GM23338 (cell line): Measurements from ENCODE around the gene RTN4IP1. TPM values are rescaled to one million over a fixed set of nuclear protein-coding genes. Genes with fewer than 3 reads are reported as not detected.
"Not testable (repeated sequence)": the region's sequence is repeated elsewhere in the genome, so short reads cannot be mapped to it uniquely, and the experiment has no call there.

Source experiments
- ATAC-seq: fragments of 200-7000 bp; cut with Tn5 transposase; 3 replicates; pipeline ENCODE4 v1.9.1; 2020
- DNase-seq: peaks from one replicate; pipeline ENCODE4 v3.0.0-alpha.2; 2015; ENCODE audit warnings: low spot score
- H2AFZ ChIP-seq: fragments of 200-600 bp; sonication (generic); 2 replicates; pipeline ENCODE4 v1.8.0; 2016; ENCODE audit warnings: antibody characterized with exemption, mild to moderate bottlenecking, moderate library complexity
- H3F3A ChIP-seq: fragments of 200-600 bp; sonication (generic); replicated peaks from 2 replicates; pipeline ENCODE4 v1.8.0; 2017; ENCODE audit warnings: antibody characterized with exemption, mixed run types, low read depth
- H3K27ac ChIP-seq: fragments of 200-600 bp; sonication (generic); 2 replicates; pipeline ENCODE4 v1.6.1; 2016; ENCODE audit warnings: low read depth
- H3K27me3 ChIP-seq: fragments of 200-600 bp; sonication (generic); 2 replicates; pipeline ENCODE4 v1.8.0; 2016; ENCODE audit warnings: mild to moderate bottlenecking, mixed run types, moderate library complexity; ENCODE audit not compliant: insufficient read depth
- H3K36me3 ChIP-seq: fragments of 200-600 bp; sonication (generic); 2 replicates; pipeline ENCODE4 v1.8.0; 2016; ENCODE audit warnings: mild to moderate bottlenecking; ENCODE audit not compliant: insufficient read depth
- H3K4me1 ChIP-seq: fragments of 200-600 bp; sonication (generic); 2 replicates; pipeline ENCODE4 v1.8.0; 2016; ENCODE audit warnings: mild to moderate bottlenecking, moderate library complexity; ENCODE audit not compliant: insufficient read depth
- H3K4me2 ChIP-seq: fragments of 200-600 bp; sonication (generic); 2 replicates; pipeline ENCODE4 v1.7.1; 2017; ENCODE audit warnings: mixed run types
- H3K4me3 ChIP-seq: fragments of 200-600 bp; sonication (generic); 2 replicates; pipeline ENCODE4 v1.6.1; 2016; ENCODE audit warnings: mixed run types
- H3K79me2 ChIP-seq: fragments of 200-600 bp; sonication (generic); replicated peaks from 2 replicates; pipeline ENCODE4 v1.8.0; 2017; ENCODE audit warnings: mild to moderate bottlenecking; ENCODE audit not compliant: insufficient read depth
- H3K9me2 ChIP-seq: fragments of 200-600 bp; sonication (generic); 2 replicates; pipeline ENCODE4 v1.8.0; 2017; ENCODE audit not compliant: insufficient read depth
- H4K20me1 ChIP-seq: fragments of 200-600 bp; sonication (generic); replicated peaks from 2 replicates; pipeline ENCODE4 v1.8.0; 2017; ENCODE audit warnings: mild to moderate bottlenecking; ENCODE audit not compliant: insufficient read depth
- H3K27ac Mint-ChIP-seq: 2 replicates; pipeline ENCODE4 v1.8.0; 2020; ENCODE audit warnings: inconsistent platforms, mild to moderate bottlenecking, moderate library complexity, mixed read lengths
- H3K27me3 Mint-ChIP-seq: 3 replicates; pipeline ENCODE4 v1.8.0; 2022; ENCODE audit warnings: low read depth, mild to moderate bottlenecking, moderate library complexity, mixed read lengths, inconsistent platforms; ENCODE audit not compliant: insufficient read depth, poor library complexity
- H3K36me3 Mint-ChIP-seq: 3 replicates; pipeline ENCODE4 v1.8.0; 2021; ENCODE audit warnings: low read depth, mild to moderate bottlenecking, inconsistent platforms, moderate library complexity, mixed read lengths
- H3K4me1 Mint-ChIP-seq: 3 replicates; pipeline ENCODE4 v1.8.0; 2020; ENCODE audit warnings: mild to moderate bottlenecking, inconsistent platforms, mixed read lengths
- H3K4me3 Mint-ChIP-seq: 3 replicates; pipeline ENCODE4 v1.8.0; 2021; ENCODE audit warnings: moderate library complexity, mild to moderate bottlenecking, inconsistent platforms, mixed read lengths
- H3K9me3 Mint-ChIP-seq: 3 replicates; pipeline ENCODE4 v1.8.0; 2020; ENCODE audit warnings: moderate library complexity, mild to moderate bottlenecking, inconsistent platforms, mixed read lengths
- CREB1 ChIP-seq: fragments of 250-450 bp; sonication (Bioruptor Pico); IDR thresholded peaks from 2 replicates; pipeline ENCODE4 v1.5.0; 2020; ENCODE audit warnings: low read depth, mild to moderate bottlenecking, moderate library complexity
- ETS1 ChIP-seq: IDR thresholded peaks from 2 replicates; pipeline ENCODE4 v1.6.1; 2016; ENCODE audit warnings: antibody characterized with exemption
- EZH2 ChIP-seq: fragments of 200-600 bp; sonication (generic); IDR thresholded peaks from one replicate; pipeline ENCODE4 v1.8.0; 2017; ENCODE audit warnings: antibody characterized with exemption, mild to moderate bottlenecking, low read depth; ENCODE audit not compliant: unreplicated experiment
- JUNB ChIP-seq: IDR thresholded peaks from one replicate; pipeline ENCODE4 v1.6.1; 2016; ENCODE audit warnings: antibody characterized with exemption; ENCODE audit not compliant: unreplicated experiment
- ZNF114 ChIP-seq: fragments of 250-450 bp; sonication (Bioruptor Pico); IDR thresholded peaks from 2 replicates; pipeline ENCODE4 v1.5.0; 2020; ENCODE audit warnings: mild to moderate bottlenecking, moderate library complexity
- ZNF462 ChIP-seq: fragments of 250-450 bp; sonication (Bioruptor Pico); IDR thresholded peaks from 2 replicates; pipeline ENCODE4 v1.5.0; 2020; ENCODE audit warnings: mild to moderate bottlenecking, moderate library complexity
- polyA plus RNA-seq: library from polyadenylated mRNA; unstranded; fragments of >200 nt; fragmentation: Nextera tagmentation; extraction: Ambion mirVana; gene quantifications from 2 replicates; pipeline ENCODE4 v1.2.1, GENCODE V29; 2016
- total RNA-seq: library from RNA; depleted of rRNA; stranded (reverse); fragments of >200 nt; shearing (Covaris generic); gene quantifications from 2 replicates; pipeline ENCODE4 v1.2.3, GENCODE V29; 2014

Gene RTN4IP1
- total and polyA plus RNA-seq, 2 experiments from 2014 or later = 14.5 to 17.5 TPM

GRCh38 chr6:106560996-106561685, 68.2 kb downstream of the RTN4IP1 start (continued):
- TF ChIP-seq ETS1 = no peak
- TF ChIP-seq CREB1 (CRISPR knock-in tag) = no peak
- TF ChIP-seq EZH2 = no peak
- TF ChIP-seq ZNF114 (CRISPR knock-in tag) = no peak
- TF ChIP-seq JUNB = no peak
- TF ChIP-seq ZNF462 (CRISPR knock-in tag) = no peak

- not testable (repeated sequence) for H3K4me1 ChIP-seq, H4K20me1 ChIP-seq, H3K27me3 Mint-ChIP-seq, H3K4me3 Mint-ChIP-seq, H3K36me3 Mint-ChIP-seq, H3K9me3 Mint-ChIP-seq, H3F3A ChIP-seq, H2AFZ ChIP-seq, DNase-seq, H3K4me3 ChIP-seq, H3K36me3 ChIP-seq, H3K9me2 ChIP-seq, H3K27ac Mint-ChIP-seq, H3K27me3 ChIP-seq, H3K27ac ChIP-seq, H3K79me2 ChIP-seq, H3K4me2 ChIP-seq, ATAC-seq
- H3K4me1 Mint-ChIP-seq = peaks cover 16% of the 10 kb centered on the region
Measured at GRCh38 chr6:106559659-106560058, 69.6 kb downstream of the RTN4IP1 start.
